ENCODE measurements around the gene XPO6. TPM values are rescaled to one million over a fixed set of nuclear protein-coding genes. Genes with fewer than 3 reads are reported as not detected.

XPO6 gene
- total RNA-seq, 1 experiment from 2014 or later, result 135 TPM

DNA sequence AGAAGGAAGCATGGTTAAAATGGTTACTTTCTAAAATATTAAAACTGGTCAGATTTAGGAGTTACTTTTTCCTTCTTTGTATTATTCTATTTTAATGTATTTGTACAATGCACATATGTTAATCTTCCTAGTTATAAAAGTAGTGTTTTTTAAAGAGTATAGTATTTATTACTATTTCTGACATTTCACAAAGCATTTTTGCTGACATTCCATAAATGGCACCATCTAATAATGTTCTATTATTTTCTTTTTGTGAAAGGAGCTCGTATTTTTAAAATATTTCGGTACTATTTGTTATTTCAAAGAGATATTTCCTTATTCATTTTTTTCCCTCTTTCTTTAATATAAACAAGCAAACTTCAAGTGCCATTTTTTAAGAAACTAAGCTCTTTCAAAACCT, 100.8 kb downstream of the XPO6 start:
- Histone ChIP-seq H3K27me3 (ENCODE audit: control insufficient read depth, insufficient read depth, low read length) (no peaks in the 10 kb centered on the region), H3K36me3 (ENCODE audit: control insufficient read depth, insufficient read depth, low read length) (peaks cover 12% of the 10 kb centered on the region), H3K4me1 (ENCODE audit: control insufficient read depth, insufficient read depth, low read length) (no peaks in the 10 kb centered on the region), H3K27ac (ENCODE audit: low read length) (no peak overlapping the region), H3K9me3 (ENCODE audit: control insufficient read depth, insufficient read depth, low read depth, low read length) (no peaks in the 10 kb centered on the region), H3K4me3 (ENCODE audit: low read depth in 2 of 2, low read length in 2 of 2) (no peak overlapping the region)
- BruUV-seq (replicated peaks), result no TSS peak
- TF ChIP-seq TCF7L2 (IDR thresholded peaks at IDR 0.05; ENCODE audit: low read depth, low read length) (no peak), POLR2AphosphoS5 (IDR thresholded peaks at IDR 0.05; ENCODE audit: low read depth, low read length) (no peak), CTCF (IDR thresholded peaks at IDR 0.05) (no peak), SIN3A (IDR thresholded peaks at IDR 0.05; ENCODE audit: borderline replicate concordance, insufficient read depth, low read depth, low read length) (no peak)
- TF ChIP-seq, protein P1, sequence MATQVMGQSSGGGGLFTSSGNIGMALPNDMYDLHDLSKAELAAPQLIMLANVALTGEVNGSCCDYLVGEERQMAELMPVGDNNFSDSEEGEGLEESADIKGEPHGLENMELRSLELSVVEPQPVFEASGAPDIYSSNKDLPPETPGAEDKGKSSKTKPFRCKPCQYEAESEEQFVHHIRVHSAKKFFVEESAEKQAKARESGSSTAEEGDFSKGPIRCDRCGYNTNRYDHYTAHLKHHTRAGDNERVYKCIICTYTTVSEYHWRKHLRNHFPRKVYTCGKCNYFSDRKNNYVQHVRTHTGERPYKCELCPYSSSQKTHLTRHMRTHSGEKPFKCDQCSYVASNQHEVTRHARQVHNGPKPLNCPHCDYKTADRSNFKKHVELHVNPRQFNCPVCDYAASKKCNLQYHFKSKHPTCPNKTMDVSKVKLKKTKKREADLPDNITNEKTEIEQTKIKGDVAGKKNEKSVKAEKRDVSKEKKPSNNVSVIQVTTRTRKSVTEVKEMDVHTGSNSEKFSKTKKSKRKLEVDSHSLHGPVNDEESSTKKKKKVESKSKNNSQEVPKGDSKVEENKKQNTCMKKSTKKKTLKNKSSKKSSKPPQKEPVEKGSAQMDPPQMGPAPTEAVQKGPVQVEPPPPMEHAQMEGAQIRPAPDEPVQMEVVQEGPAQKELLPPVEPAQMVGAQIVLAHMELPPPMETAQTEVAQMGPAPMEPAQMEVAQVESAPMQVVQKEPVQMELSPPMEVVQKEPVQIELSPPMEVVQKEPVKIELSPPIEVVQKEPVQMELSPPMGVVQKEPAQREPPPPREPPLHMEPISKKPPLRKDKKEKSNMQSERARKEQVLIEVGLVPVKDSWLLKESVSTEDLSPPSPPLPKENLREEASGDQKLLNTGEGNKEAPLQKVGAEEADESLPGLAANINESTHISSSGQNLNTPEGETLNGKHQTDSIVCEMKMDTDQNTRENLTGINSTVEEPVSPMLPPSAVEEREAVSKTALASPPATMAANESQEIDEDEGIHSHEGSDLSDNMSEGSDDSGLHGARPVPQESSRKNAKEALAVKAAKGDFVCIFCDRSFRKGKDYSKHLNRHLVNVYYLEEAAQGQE (IDR thresholded peaks at IDR 0.05; ENCODE audit: insufficient read depth in 1 of 2, low read depth in 2 of 2, low read length in 1 of 2), result no peak
- ChIA-PET CTCF (no interaction called here), POLR2A (interaction anchor here (0.7 kb wide), 1 partner anchor 16 kb away, joined by 3 read pairs; no protein-coding TSS in a partner anchor)
- ATAC-seq, result no peak
- in situ Hi-C loops (cut with HindIII; ENCODE audit: low pct_unique_long_range_greater_than_20kb, low sequenced_read_pairs), result no loop called here
- DNase-seq (ENCODE audit: low read depth, low spot score), result no peak
- intact Hi-C loops (cut with micrococcal nuclease; ENCODE audit: unreplicated experiment), result no loop called here

DNA sequence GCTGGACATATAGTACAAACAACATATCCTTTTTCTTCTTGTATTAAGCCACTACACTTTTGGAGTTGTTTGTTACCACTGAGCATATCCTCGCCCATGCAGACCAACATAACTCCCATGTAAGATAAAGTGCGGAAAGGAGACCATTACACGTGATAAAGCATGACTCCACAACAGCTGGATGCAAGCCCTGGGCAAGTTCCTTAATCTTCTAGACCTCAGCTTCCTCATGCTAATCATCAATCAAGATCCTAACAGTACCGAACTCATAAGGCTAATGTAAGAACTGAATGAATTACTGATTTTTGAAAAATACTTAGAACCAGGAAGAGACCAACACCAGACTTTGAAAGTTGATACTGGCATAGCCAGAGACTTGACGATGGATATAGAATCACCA, 101.3 kb downstream of the XPO6 start:
- no peak overlapping the region for H3K4me3 ChIP-seq (ENCODE audit: low read depth in 2 of 2, low read length in 2 of 2)
- H3K4me1 ChIP-seq (ENCODE audit: control insufficient read depth, insufficient read depth, low read length), result no peaks in the 10 kb centered on the region
- ChIA-PET CTCF (no interaction called here), POLR2A (no interaction called here)
- in situ Hi-C loops (cut with HindIII; ENCODE audit: low pct_unique_long_range_greater_than_20kb, low sequenced_read_pairs) (no loop called here), intact Hi-C loops (cut with micrococcal nuclease; ENCODE audit: unreplicated experiment) (no loop called here)
- no peaks in the 10 kb centered on the region for H3K9me3 ChIP-seq (ENCODE audit: control insufficient read depth, insufficient read depth, low read depth, low read length)
- BruUV-seq (replicated peaks), result no TSS peak
- H3K27me3 ChIP-seq (ENCODE audit: control insufficient read depth, insufficient read depth, low read length), result no peaks in the 10 kb centered on the region
- H3K27ac ChIP-seq (ENCODE audit: low read length), result no peak overlapping the region
- H3K36me3 ChIP-seq (ENCODE audit: control insufficient read depth, insufficient read depth, low read length), result peaks cover 12% of the 10 kb centered on the region
- ATAC-seq (no peak), DNase-seq (ENCODE audit: low read depth, low spot score) (no peak)
- no peak for TF ChIP-seq TCF7L2 (IDR thresholded peaks at IDR 0.05; ENCODE audit: low read depth, low read length)
- TF ChIP-seq SIN3A (IDR thresholded peaks at IDR 0.05; ENCODE audit: borderline replicate concordance, insufficient read depth, low read depth, low read length), result no peak
- TF ChIP-seq POLR2AphosphoS5 (IDR thresholded peaks at IDR 0.05; ENCODE audit: low read depth, low read length), result no peak
- TF ChIP-seq, protein P1 (IDR thresholded peaks at IDR 0.05; ENCODE audit: insufficient read depth in 1 of 2, low read depth in 2 of 2, low read length in 1 of 2), result no peak
- TF ChIP-seq CTCF (IDR thresholded peaks at IDR 0.05), result no peak

Measured in Panc1 (cell line).